GM19395 (cell line): Measurements from ENCODE around the gene GPR142.
"Not testable (repeated sequence)": the region's sequence is repeated elsewhere in the genome, so short reads cannot be mapped to it uniquely, and the experiment has no call there.

Experiments
- ATAC-seq: cut with Tn5 transposase; IDR thresholded peaks from one replicate; pipeline ENCODE4 v1.9.1; 2021; ENCODE audit warnings: mild to moderate bottlenecking, moderate library complexity; ENCODE audit not compliant: unreplicated experiment

Gene GPR142

DNA sequence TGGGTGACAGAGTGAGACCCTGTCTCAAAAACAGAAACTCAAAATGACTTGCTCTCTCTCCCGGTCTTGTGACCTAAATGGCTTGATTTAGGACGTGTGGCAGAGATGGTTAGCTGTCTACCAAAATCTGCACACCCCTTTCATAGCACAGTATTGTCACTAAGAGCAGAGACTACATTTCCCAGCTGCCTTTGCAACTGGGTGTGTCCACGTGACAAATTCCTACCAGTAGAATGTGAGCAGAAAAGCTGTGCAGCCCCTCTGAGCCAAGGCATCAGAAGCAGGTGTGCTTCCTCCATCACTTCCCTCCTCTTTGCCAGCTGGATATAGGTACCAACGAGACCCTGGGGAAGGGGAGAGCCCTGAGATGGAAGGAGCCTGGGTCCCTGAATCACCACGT, 25.5 kb downstream of the GPR142 start:
- no peak for ATAC-seq

DNA sequence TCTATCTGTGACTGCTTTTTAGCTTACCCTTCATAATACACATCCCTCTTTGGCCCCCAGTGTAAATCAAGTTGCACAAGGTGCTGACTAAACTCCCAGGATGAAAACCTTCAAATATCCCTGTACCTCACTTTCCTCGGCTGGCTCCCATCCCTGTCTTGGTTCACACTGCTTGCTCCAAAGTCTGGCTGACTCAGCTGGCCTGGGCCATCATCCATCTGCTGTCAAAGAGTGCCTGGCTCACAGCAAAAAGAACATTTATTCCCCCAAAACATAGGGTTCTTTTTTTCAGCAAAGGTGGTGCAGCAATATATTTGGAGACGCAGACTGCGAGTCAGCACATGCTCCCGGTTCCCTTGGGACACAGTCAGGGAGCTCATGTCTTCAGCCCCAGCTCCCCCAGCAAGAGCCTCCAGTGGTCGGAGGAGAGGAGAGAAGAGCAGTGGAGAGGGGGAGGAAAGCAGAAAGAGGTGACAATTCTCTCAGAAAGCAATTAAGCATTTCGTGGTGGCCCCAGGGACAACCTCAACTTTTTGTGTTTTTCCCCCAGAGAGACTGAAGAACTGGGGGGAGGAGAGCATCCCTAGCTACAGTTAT, 26.1 kb downstream of the GPR142 start:
- ATAC-seq, result no peak

DNA sequence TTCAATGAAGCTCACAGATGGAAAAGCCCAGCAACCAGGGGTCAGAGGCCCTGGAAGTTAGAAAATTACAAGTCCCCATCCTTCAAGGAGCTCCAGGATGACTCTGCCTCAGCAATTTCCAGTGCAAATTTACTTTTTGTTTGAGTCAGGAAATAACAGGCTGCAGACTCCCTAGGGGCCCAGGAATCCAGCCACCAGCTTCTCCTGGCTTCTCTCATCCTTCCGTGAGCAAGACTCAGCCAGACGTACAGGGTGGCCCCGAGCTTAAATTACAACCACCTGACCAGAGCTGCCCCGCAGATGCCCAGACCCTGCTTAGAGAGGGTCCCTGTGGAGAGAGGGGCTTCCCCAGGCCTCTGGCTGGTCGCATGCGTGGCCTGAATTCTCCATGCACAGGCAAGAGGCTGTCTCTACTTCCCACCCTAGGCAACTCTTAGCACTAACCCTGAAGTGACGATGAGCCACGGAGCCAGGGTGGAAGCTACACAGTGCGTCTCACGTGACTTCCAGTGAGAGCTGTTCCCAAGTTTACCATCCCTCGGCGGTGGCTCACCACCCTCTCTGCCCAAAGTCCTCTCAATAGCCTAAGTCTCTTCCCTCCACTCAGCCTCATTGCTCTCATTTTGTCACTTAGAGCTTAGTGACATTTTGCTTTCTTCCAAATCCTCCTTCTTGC, 27.1 kb downstream of the GPR142 start:
- no peak for ATAC-seq

DNA sequence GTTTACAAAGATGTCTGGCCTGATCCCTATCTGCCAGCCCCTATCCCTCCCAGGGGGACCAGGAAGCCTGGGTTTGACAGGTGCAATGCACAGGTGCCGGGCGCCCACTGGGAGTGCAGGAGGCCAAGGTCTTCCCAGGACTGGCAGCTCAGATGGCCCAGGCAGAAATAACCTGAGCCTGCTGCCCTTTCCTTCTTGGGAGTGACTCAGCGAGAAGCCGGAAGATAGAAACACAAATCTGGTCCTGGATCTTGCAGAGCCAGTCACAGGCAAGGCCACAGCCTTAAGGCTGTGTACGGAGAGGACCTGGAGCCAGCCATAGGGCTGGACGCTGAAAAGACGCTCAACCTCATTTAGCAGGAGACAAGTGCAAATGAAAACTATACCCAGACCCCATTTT, 27.7 kb downstream of the GPR142 start:
- ATAC-seq, result no peak

DNA sequence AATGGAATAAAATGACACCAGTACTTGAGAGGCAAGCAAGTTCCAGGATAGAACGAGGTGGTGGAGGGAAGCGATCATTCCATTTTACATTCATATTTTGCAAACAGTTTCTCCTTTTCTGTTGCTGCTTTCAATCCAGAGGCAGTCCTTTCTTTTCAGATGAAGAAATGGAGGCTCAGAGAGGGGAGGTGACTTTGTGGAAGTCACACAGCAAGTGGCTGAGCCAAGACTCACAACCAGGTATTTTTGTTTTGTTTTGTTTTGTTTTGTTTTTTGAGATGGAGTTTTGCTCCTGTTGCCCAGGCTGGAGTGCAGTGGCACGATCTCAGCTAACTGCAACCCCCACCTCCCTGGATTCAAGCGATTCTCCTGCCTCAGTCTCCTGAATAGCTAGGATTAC, 29.3 kb downstream of the GPR142 start:
- no peak for ATAC-seq

DNA sequence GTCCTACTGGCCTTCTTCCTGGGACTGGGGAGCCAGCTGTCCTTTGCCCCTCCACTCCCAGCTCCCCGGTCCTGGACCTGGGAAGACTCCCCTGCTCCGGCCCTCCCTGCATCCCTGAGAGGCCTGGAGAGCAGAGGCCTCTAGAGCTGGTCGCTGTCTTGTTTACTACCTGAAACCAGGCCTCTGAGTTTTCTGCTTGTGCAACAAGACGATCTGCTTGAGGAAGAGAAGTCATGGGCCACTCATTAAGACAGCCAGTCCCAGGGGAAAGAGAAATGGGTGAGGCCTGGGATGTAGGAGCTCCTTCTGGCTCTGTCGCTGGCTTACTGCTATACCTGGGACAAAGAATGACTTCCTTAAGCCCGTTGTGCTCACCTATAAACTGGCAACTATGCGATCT, 34.7 kb downstream of the GPR142 start:
- no peak for ATAC-seq

DNA sequence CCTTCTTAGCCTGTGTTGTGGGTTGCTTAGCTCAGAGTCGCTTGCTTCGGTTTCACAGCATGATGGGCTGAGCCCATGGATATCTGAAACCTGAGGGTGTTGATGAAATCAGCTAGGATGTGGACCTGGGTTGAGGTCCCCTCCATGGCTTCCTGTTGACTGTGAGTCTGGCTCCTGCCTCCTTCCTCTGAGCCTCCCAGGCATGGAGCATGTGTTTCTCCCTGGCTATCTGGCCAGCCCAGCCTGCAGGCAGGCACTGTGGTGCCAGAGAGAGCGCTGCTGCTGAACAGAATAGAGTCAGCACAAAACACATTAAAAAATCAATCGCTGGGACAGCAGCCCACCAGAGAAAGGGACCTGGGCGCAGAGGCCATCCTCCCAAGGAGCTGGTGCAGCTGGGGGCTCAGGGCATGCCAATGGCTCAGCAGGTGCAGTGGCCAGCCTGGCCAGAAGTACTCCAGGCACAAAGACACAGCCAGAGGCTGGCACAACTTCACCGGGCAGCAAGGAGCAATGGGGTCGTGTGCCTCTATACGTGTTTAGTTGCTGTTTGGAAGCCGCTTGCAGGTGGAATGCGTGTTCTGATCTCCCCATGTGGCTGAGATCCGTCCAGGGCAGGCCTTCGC, 36.3 kb downstream of the GPR142 start:
- no peak for ATAC-seq

DNA sequence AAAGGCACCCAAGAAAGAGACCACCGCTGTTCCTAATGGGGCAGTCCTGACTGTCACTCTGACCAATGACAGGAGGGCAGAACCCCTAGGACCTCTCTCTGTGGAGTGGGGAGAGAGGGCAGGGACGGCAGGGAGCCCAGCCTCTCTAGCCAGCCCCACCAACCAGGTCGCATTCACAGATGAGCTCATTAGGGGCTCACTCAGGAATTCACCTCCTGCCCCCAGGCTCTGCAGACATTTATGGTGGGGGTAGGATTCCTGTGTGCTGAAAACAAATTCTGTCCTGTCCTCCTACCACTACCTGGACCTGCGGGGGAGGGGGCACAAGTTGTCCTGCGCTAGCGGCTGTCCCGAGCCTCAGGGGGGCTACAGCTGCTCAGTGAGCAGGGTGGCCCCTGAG, 36.9 kb downstream of the GPR142 start:
- ATAC-seq, result no peak

DNA sequence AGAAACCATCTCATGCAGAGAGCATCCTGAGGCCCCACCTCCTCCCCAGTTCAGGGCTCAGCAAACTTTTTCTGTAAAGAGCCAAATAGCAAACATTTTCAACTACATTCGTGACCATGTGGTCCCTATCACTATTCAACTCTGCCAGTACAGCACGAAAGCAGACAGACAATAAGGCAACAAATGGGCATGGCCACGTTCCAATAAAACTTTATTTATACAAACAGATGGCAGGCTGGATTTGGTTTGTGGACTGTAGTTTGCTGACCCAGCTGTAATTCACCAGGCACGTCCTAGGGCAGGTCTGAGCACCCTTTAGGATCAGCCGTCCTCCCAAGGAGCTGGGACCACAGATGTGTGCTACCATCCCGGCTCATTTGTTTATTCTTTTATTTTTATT, 37.5 kb downstream of the GPR142 start:
- ATAC-seq, result no peak

DNA sequence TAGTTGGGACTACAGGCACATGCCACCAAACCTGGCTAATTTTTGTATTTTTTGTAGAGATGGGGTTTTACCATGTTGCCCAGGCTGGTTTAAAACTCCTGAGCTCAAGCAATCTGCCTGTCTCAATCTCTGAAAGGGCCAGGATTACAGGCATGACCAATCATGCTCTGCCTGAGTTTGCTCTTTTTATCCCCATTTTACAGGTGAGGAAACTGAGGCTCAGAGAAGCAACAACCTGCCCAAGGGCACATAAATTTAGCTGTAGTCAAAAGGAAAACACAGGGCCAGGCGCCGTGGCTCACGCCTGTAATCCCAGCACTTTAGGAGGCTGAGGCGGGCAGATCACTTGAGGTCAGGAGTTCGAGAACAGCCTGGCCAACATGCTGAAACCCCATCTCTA, 38.0 kb downstream of the GPR142 start:
- not testable (repeated sequence) for ATAC-seq

DNA sequence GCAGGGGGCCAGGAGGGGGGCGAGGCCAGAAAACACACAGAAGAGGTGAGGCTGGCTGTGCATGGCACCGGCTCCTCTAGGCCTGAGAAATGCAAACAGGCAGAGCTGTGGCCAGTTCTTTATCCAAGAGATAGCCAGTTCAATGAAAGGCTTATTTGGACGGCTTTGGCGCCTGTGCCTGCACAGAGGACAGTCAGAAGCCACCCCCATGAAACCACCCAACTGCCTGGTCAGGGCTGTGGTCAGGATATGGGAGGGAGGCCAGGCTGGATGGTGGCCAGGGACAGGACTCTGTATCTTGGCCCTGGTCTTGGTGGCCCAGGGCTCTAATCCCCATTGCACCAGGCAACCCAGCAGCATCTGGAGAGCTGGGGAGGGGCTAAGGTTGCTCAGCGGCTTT, 40.1 kb downstream of the GPR142 start:
- ATAC-seq, result no peak

DNA sequence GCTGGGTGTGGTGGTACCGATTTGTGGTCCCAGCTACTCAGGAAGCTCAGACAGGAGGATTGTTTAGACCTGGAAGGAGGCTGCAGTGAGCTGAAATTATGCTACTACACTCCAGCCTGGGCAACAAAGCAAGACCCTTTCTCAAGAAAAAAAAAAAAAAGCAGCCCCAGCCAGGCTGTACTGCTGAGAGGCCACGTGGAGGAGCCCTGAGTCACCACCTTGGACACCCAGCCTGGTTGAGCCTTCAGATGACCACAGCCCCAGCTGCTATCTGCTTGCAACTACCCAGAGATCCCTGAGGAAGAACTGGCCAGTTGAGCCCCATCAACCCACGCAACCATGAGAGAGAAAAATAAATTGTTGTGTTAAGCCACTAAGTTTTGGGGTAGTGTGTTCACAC, 41.0 kb downstream of the GPR142 start:
- ATAC-seq, result no peak

DNA sequence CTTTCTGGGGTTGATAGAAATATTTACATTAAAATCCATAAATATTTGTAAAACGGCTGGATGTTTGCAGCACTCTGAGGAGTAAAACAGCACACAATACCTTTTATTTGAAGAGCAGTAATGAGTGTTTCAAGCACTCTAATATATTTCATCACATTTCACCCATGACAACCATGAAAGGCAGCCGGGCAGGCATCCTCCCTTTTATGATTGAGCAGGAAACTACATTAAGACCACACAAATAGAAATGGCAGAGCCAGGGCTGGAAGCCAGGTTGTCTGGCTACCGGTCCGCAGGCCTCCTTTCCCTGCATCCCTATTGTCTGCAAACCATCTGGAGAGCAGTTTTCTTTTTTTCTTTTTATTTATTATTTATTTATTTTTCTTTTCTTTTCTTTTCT, 41.5 kb downstream of the GPR142 start:
- no peak for ATAC-seq

DNA sequence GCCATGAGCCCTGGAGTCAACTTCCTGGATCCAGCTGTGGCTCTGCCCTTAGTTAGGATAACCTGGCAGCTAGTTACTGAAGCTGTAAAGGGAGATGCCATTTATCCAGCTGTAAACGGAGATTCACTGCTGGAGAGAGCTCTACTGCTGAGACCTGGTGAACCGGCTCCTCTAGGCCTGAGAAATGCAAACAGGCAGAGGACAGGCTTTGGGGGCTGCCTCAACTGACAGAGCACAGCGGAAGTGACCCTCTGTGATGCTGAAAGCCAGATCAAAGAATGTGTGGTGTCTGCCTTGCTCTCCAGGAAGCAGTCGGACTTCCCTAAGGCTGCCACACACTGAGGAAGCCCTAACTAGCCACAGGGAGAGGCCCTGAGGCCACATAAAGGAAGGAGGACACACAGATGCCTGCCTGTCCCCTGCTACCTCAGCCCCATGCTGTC, 42.7 kb downstream of the GPR142 start:
- ATAC-seq, result no peak

DNA sequence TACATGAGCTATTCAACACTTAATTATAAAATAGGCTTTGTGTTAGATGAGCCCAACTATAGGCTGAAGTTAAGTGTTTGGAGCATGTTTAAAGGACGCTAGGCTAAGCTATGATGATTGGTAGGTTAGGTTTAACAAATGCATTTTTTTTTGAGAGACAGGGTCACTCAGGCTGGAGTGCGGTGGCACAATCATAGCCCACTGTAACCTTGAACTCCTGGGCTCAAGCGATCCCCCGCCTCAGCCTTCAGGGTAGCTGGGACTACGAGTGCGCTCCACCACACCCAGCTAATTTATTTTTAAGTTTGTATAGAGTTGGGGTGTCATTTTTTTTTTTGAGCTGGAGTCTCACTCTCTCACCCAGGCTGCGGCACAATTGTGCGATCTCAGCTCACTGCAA, 45.3 kb downstream of the GPR142 start:
- ATAC-seq, result no peak

DNA sequence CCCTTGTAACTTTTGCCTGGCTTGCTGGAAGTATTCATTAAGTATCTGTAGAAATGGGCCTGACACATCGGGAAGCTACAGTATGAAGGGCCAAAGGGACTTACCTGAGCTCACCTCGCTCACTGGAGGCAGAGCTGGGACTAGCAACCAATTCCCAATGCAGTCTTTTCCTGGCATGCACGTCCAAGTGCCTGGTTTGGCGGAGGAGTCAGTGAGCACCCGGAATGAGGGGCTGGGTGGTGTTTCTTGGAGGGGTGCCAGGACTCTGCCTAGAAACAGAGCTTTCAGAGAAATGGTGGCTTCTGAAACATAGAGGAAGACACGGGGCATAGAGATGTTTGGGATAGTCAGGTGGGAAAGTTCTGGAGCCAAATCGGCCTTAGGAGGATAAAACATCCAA, 46.2 kb downstream of the GPR142 start:
- no peak for ATAC-seq

DNA sequence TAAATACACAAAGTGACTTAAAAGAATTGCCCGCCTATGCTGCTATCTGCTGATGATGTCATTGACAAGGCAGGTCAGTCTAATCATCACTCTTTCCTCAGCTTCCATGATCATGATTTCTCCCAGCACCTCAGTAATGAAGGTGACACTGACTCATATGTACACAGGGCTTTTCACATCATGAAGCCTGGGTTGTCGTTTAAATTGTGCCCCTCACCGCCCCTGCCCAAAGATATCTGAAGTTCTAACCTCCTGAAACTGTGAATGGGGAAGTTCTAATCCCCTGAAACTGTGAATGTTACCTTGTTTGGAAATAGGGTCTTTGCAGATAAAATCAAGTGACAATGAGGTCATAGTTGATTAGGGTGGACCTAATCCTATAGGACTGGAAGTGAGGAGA, 47.2 kb downstream of the GPR142 start:
- no peak for ATAC-seq

DNA sequence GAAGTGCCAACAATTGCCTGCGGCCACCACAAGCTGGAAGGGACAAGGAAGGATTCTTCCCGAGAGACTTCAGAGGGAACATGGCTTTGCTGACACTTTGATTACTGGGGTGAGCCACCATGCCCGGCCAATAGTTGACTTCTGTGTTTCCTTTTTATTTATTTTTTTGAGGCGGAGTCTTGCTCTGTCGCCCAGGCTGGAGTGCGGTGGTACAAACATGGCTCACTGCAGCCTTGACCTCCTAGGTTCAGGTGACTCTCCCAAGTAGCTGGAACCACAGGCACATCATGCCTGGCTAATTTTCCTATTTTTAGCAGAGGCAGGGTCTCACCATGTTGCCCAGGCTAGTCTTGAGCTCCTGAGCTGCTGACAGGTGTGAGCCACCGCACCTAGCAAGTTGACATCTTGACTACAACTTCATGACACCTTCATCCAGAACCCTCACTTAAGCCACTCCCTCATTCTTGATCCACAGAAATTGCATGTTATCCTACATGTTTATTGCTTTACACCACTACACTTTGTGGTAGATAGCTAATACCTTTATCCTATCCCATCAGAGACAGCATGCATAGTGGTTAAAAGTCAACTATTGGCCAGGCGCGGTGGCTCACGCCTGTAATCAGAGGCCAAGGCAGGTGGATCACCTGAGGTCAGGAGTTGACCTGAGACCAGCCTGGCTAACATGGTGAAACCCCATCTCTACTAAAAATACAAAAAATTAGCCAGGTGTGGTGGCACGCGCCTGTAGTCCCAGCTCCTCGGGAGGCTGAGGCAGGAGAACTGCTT, 48.5 kb downstream of the GPR142 start:
- no peak for ATAC-seq

DNA sequence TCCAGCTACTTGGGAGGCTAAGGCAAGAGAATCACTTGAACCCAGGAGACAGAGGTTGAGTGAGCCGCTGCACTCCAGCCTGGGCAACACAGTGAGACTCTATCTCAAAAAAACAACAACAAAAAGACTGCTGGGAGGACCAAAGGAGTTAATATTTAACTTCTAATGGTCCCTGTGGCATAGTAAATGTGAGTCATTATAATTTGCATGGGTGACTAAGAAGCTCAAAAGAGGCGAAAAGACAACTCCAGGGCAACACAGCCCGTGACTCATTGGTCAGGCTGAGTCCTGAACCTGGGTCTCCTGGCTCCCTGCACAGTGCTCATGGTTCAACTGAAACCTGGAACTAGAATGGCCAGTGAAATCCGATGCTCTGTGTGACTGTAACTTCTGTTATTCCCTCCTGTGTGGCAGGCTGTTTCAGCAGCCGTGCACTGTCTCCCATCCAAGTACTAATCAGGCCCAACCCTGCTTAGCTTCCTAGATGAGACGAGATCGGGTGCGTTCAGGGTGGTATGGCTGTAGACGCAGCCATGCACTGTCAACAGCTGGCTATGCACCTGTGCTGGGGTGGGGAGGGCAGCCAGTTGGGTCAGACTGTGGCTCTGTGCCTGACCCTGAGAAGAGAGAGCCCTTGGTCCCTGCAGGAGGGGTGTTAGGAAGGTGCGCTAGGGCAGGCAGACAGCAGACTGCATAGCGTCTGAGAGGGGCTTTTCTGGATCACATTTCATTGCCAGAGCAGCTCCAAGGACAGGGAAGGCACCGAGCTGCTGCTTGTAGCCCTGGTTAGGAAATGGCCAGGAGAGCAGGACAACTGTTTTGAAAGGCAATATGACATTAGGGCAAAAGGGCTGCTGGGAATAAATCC, 50.1 kb downstream of the GPR142 start:
- ATAC-seq, result peak; percentile 71

DNA sequence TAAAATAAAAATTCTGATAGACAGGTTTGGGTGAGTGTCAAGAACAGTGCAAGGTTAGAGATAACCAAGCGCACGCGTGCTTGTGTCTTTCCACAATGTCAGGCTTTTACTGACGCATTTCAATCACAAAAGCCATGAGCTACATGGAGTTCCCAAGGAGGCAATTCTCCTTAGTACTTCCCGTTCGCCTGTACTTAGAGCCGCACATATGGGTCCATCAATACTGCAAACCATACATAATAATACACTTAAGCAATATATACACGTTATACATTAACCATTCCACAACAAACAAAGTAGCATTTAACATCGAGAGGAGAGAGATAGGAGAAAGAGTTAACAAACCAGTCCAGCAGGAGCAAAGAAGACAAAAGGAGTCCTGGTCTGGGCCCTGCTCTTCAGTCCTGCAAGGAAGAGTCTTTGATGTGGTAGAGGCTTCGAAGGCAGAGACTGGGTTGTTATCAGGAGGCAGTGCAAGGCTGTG, 52.7 kb downstream of the GPR142 start:
- no peak for ATAC-seq
